IMR-90 (cell line): ENCODE data around the gene APMAP. TPM values are rescaled to one million over a fixed set of nuclear protein-coding genes. Genes with fewer than 3 reads are reported as not detected.

Experiments
- ATAC-seq: fragments of 200-7000 bp; cut with Tn5 transposase; 2 replicates; pipeline ENCODE4 v1.9.1; 2020; ENCODE audit warnings: low read depth, mild to moderate bottlenecking, moderate library complexity
- BruUV-seq: library from RNA; stranded (reverse); fragments of 400-500 nt; replicated peaks from 2 replicates; lab custom pipeline; 2021; lab: Mats Ljungman, UMichigan
- CTCF ChIA-PET: fragments of 300-600 bp; formaldehyde crosslinking; extraction: SDS; loops from one replicate; lab custom pipeline; 2021; ENCODE audit warnings: antibody characterized with exemption; lab: Yijun Ruan, JAX
- POLR2A ChIA-PET: fragments of 300-600 bp; sonication (Branson Sonifier 250); formaldehyde crosslinking; loops from one replicate; lab custom pipeline; 2022; ENCODE audit warnings: antibody characterized with exemption; ENCODE audit not compliant: unreplicated experiment; lab: Charles Lee
- DNase-seq: peaks from one replicate; pipeline ENCODE4 v3.0.0; 2013
- H2AFZ ChIP-seq: replicated peaks from 2 replicates; pipeline ENCODE3; 2013; ENCODE audit warnings: low read length, mild to moderate bottlenecking; ENCODE audit not compliant: poor library complexity
- H2AK5ac ChIP-seq: 2 replicates; pipeline ENCODE4 v1.6.1; 2013; ENCODE audit warnings: low read depth, low read length, inconsistent platforms
- H2AK9ac ChIP-seq: replicated peaks from 2 replicates; pipeline ENCODE3; 2013; ENCODE audit warnings: mild to moderate bottlenecking, low read depth, low read length, moderate library complexity; ENCODE audit not compliant: poor library complexity
- H2BK120ac ChIP-seq: 2 replicates; pipeline ENCODE4 v1.6.1; 2013; ENCODE audit warnings: low read depth, low read length, inconsistent platforms
- H2BK15ac ChIP-seq: 3 replicates; pipeline ENCODE4 v1.6.1; 2013; ENCODE audit warnings: low read depth, low read length, inconsistent platforms
- H2BK20ac ChIP-seq: 2 replicates; pipeline ENCODE4 v1.6.1; 2013; ENCODE audit warnings: low read depth, mild to moderate bottlenecking, inconsistent platforms, low read length, moderate library complexity
- H2BK5ac ChIP-seq: 2 replicates; pipeline ENCODE4 v1.6.1; 2013; ENCODE audit warnings: mild to moderate bottlenecking, low read depth, low read length, inconsistent platforms; ENCODE audit not compliant: poor library complexity, severe bottlenecking
- H3K14ac ChIP-seq: replicated peaks from 2 replicates; pipeline ENCODE4 v1.6.1; 2013; ENCODE audit warnings: low read depth, low read length, inconsistent platforms
- H3K18ac ChIP-seq: 2 replicates; pipeline ENCODE4 v1.6.1; 2013; ENCODE audit warnings: low read depth, low read length, control low read depth
- H3K23ac ChIP-seq: 2 replicates; pipeline ENCODE4 v1.6.1; 2013; ENCODE audit warnings: low read depth, low read length, inconsistent platforms
- H3K27ac ChIP-seq: 2 replicates; pipeline ENCODE4 v1.5.1; 2013; ENCODE audit warnings: mild to moderate bottlenecking, control low read depth, low read length; ENCODE audit not compliant: insufficient read depth
- H3K27me3 ChIP-seq: 2 replicates; pipeline ENCODE4 v1.6.1; 2013; ENCODE audit warnings: low read length; ENCODE audit not compliant: control insufficient read depth, insufficient read depth
- H3K36me3 ChIP-seq: 2 replicates; pipeline ENCODE4 v1.6.1; 2013; ENCODE audit warnings: low read length, mixed read lengths; ENCODE audit not compliant: control insufficient read depth, insufficient read depth
- H3K4ac ChIP-seq: 2 replicates; pipeline ENCODE4 v1.6.1; 2013; ENCODE audit warnings: low read depth, low read length, inconsistent platforms
- H3K4me1 ChIP-seq: 2 replicates; pipeline ENCODE4 v1.6.1; 2013; ENCODE audit warnings: low read length, mixed read lengths; ENCODE audit not compliant: control insufficient read depth, insufficient read depth
- H3K4me2 ChIP-seq: 2 replicates; pipeline ENCODE4 v1.6.1; 2013; ENCODE audit warnings: low read depth, mild to moderate bottlenecking, control low read depth, low read length, moderate library complexity
- H3K4me3 ChIP-seq: 2 replicates; pipeline ENCODE4 v1.5.1; 2013; ENCODE audit warnings: low read depth, mild to moderate bottlenecking, control low read depth, low read length, moderate library complexity; ENCODE audit not compliant: insufficient read depth
- H3K56ac ChIP-seq: 2 replicates; pipeline ENCODE4 v1.6.1; 2013; ENCODE audit warnings: low read length, inconsistent platforms; ENCODE audit not compliant: insufficient read depth; ENCODE audit errors: extremely low read depth
- H3K79me1 ChIP-seq, 2 experiments: 2 replicates each; pipeline ENCODE4 v1.6.1; 2013; ENCODE audit warnings: low read length in 2 of 2, inconsistent platforms in 1 of 2, low read depth in 1 of 2
- H3K9ac ChIP-seq: 2 replicates; pipeline ENCODE4 v1.6.1; 2013; ENCODE audit warnings: low read depth, low read length, control low read depth
- H3K9me1 ChIP-seq: 2 replicates; pipeline ENCODE4 v1.6.1; 2013; ENCODE audit warnings: low read length, inconsistent platforms; ENCODE audit not compliant: insufficient read depth
- H3K9me3 ChIP-seq: 2 replicates; pipeline ENCODE4 v1.6.1; 2013; ENCODE audit warnings: low read length; ENCODE audit not compliant: control insufficient read depth, insufficient read depth
- H4K20me1 ChIP-seq: 2 replicates; pipeline ENCODE4 v1.6.1; 2013; ENCODE audit warnings: low read length, inconsistent platforms; ENCODE audit not compliant: insufficient read depth
- H4K5ac ChIP-seq: 2 replicates; pipeline ENCODE4 v1.6.1; 2013; ENCODE audit warnings: mild to moderate bottlenecking, low read depth, low read length, control low read depth
- H4K8ac ChIP-seq, 2 experiments: 2 replicates each; pipeline ENCODE4 v1.6.1; 2013; ENCODE audit warnings: low read depth in 2 of 2, low read length in 2 of 2, control low read depth in 1 of 2, inconsistent platforms in 1 of 2
- H4K91ac ChIP-seq: 2 replicates; pipeline ENCODE4 v1.6.1; 2013; ENCODE audit warnings: low read depth, low read length, inconsistent platforms; ENCODE audit not compliant: insufficient read depth
- BHLHE40 ChIP-seq: fragments of 150-350 bp; IDR thresholded peaks from 2 replicates; pipeline ENCODE4 v1.6.1; 2016; ENCODE audit warnings: mild to moderate bottlenecking, low read depth, low read length
- CEBPB ChIP-seq: IDR thresholded peaks from 2 replicates; pipeline ENCODE4 v1.6.1; 2012; ENCODE audit warnings: low read depth, low read length, improper control_type of control experiment
- CHD1 ChIP-seq: IDR thresholded peaks from 2 replicates; pipeline ENCODE4 v1.6.1; 2012; ENCODE audit warnings: low read depth, low read length, improper control_type of control experiment
- CTCF ChIP-seq: conservative IDR thresholded peaks from 2 replicates; pipeline ENCODE4 v1.5.1; 2012; ENCODE audit warnings: mild to moderate bottlenecking, low read depth, low read length, improper control_type of control experiment
- FOS ChIP-seq: fragments of 150-350 bp; IDR thresholded peaks from 2 replicates; pipeline ENCODE4 v1.6.1; 2016; ENCODE audit warnings: low read depth, low read length
- MAFK ChIP-seq: IDR thresholded peaks from 2 replicates; pipeline ENCODE4 v1.6.1; 2012; ENCODE audit warnings: low read depth, low read length, improper control_type of control experiment
- MAZ ChIP-seq: IDR thresholded peaks from 2 replicates; pipeline ENCODE4 v1.6.1; 2012; ENCODE audit warnings: low read depth, mild to moderate bottlenecking, low read length, improper control_type of control experiment, moderate library complexity, borderline replicate concordance
- MXI1 ChIP-seq: IDR thresholded peaks from 2 replicates; pipeline ENCODE4 v1.6.1; 2012; ENCODE audit warnings: low read depth, mild to moderate bottlenecking, low read length, moderate library complexity, borderline replicate concordance
- NFE2L2 ChIP-seq: fragments of 150-350 bp; IDR thresholded peaks from 2 replicates; pipeline ENCODE4 v1.6.1; 2016; ENCODE audit warnings: low read depth, mild to moderate bottlenecking, low read length
- POLR2A ChIP-seq: IDR thresholded peaks from 2 replicates; pipeline ENCODE4 v1.6.1; 2012; ENCODE audit warnings: mild to moderate bottlenecking, low read depth, low read length
- RAD21 ChIP-seq: IDR thresholded peaks from 2 replicates; pipeline ENCODE4 v1.6.1; 2012; ENCODE audit warnings: low read length, improper control_type of control experiment
- RCOR1 ChIP-seq: IDR thresholded peaks from 2 replicates; pipeline ENCODE4 v1.6.1; 2012; ENCODE audit warnings: mild to moderate bottlenecking, low read length, improper control_type of control experiment; ENCODE audit not compliant: insufficient replicate concordance
- RFX5 ChIP-seq: IDR thresholded peaks from 2 replicates; pipeline ENCODE4 v1.8.0; 2012; ENCODE audit warnings: low read depth, mild to moderate bottlenecking, low read length, moderate library complexity
- SMC3 ChIP-seq: fragments of 150-350 bp; IDR thresholded peaks from 2 replicates; pipeline ENCODE4 v1.6.1; 2016; ENCODE audit warnings: low read depth, mild to moderate bottlenecking, antibody characterized with exemption, low read length, moderate library complexity
- WGBS, 2 experiments: methylation state at CpG; one replicate each; pipeline versions ENCODE4 v1.1.5 to v1.1.7; 2013; ENCODE audit warnings: missing lambda C conversion rate in 2 of 2; ENCODE audit not compliant: insufficient read length in 1 of 2; ENCODE audit errors: extremely low coverage in 2 of 2; 5-methylcytosine and 5-hydroxymethylcytosine counted together
- dilution Hi-C: fragments of 300-500 bp; cut with HindIII; formaldehyde crosslinking; loops from one replicate; pipeline ENCODE4 v1.14.3; 2018; ENCODE audit warnings: low sequenced_read_pairs; ENCODE audit not compliant: unreplicated experiment
- in situ Hi-C: fragments of 300-500 bp; cut with MboI; formaldehyde crosslinking; loops from 3 replicates; pipeline ENCODE4 v1.14.3; 2019; ENCODE audit warnings: low sequenced_read_pairs, inconsistent platforms, mixed read lengths
- intact Hi-C: fragments of 100-400 bp; cut with micrococcal nuclease; formaldehyde crosslinking; loops from 2 replicates; pipeline ENCODE4 v1.10.0; 2022
- polyA plus RNA-seq, 3 experiments: library from polyadenylated mRNA; depleted of rRNA; stranded (reverse); fragments of >200 nt; gene quantifications; 2 replicates each; pipeline ENCODE4 v1.2.3, GENCODE V29; 2012; ENCODE audit warnings: low replicate concordance in 1 of 3
- total RNA-seq: library from RNA; depleted of rRNA; stranded (reverse); fragments of >200 nt; gene quantifications from 2 replicates; pipeline ENCODE4 v1.2.3, GENCODE V29; 2012
- TF ChIP-seq, protein P1 (sequence below): fragments of 150-350 bp; IDR thresholded peaks from 2 replicates; pipeline ENCODE4 v1.6.1; 2017; ENCODE audit warnings: mild to moderate bottlenecking, antibody characterized with exemption, low read length, low read depth
- TF ChIP-seq, protein P2 (sequence below): fragments of 150-350 bp; IDR thresholded peaks from 2 replicates; pipeline ENCODE4 v1.6.1; 2016; ENCODE audit warnings: low read depth, mild to moderate bottlenecking, low read length, moderate library complexity, borderline replicate concordance

Gene APMAP
- total and polyA plus RNA-seq, 2 of the 4 experiments (the other 2 are of a cell fraction), result 67.2 to 88.8 TPM

DNA sequence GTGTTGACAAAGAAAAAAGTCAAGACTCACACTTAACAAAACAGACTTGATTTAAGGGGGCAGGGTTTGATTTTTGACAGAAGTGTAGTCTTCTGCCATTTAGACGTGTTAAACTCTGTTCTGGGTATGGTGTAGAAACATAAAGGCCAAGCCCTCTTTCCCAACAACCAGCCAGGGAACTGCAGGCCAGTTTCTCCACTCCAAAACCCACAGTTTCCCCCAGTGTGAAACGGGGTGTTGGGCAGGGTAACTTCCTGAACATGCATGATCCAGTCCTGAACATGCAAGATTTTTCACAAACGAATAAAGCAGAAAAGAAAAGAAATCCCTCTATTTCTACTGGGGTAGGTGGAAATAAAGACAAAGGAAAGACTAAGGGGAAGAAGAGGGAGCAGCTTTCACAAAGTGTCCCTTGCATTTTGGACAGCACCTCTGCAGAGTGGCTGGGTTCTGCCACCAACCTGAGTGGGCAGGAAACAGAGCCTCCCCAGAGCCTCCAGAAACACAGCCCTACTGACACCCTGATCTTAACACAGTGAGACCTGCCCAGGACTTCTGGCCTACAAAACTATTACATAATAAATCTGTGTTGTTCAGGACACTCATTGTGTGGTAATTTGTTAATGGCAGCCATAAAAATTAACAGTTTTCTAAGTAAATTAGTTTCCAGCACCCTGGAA is 7.5 kb downstream of the APMAP start:
- CTCF ChIA-PET, result no interaction called here
- Histone ChIP-seq H2AFZ (no peak overlapping the region), H2BK120ac (no peak overlapping the region), H4K91ac (no peak overlapping the region), H2AK9ac (no peak overlapping the region), H2AK5ac (no peak overlapping the region), H3K23ac (no peak overlapping the region), H3K18ac (no peak overlapping the region), H3K4ac (no peak overlapping the region), H2BK5ac (no peak overlapping the region), H3K9me3 (peaks cover 4% of the 10 kb centered on the region; the same call in 1 of the 2 replicates), H3K4me2 (no peak overlapping the region), H3K4me3 (no peak overlapping the region), H3K27me3 (no peaks in the 10 kb centered on the region), H3K4me1 (no peaks in the 10 kb centered on the region), H3K36me3 (peaks cover 10% of the 10 kb centered on the region), H3K9me1 (peaks cover 7% of the 10 kb centered on the region; the same call in 1 of the 2 replicates), H3K9ac (no peak overlapping the region), H3K79me1 (peaks cover 42 to 44% of the 10 kb centered on the region in 2 experiments), H3K56ac (no peak overlapping the region), H4K8ac (no peak overlapping the region), H3K27ac (no peak overlapping the region), H3K14ac (no peak overlapping the region), H2BK15ac (no peak overlapping the region), H4K5ac (no peak overlapping the region), H2BK20ac (no peak overlapping the region), H4K20me1 (peaks cover 2% of the 10 kb centered on the region)
- dilution Hi-C loops, result no loop called here
- no peak for DNase-seq
- ATAC-seq, result no peak
- WGBS, 2 experiments, result no CpG with 5 or more reads among the region's 3 CpGs
- BruUV-seq, result no TSS peak
- no peak for TF ChIP-seq FOS
- TF ChIP-seq CHD1, result no peak
- TF ChIP-seq RFX5, result no peak
- no peak for TF ChIP-seq CEBPB
- no peak for TF ChIP-seq RAD21
- TF ChIP-seq, protein P1, sequence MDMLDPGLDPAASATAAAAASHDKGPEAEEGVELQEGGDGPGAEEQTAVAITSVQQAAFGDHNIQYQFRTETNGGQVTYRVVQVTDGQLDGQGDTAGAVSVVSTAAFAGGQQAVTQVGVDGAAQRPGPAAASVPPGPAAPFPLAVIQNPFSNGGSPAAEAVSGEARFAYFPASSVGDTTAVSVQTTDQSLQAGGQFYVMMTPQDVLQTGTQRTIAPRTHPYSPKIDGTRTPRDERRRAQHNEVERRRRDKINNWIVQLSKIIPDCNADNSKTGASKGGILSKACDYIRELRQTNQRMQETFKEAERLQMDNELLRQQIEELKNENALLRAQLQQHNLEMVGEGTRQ, result no peak
- TF ChIP-seq MAFK, result no peak
- TF ChIP-seq, protein P2, sequence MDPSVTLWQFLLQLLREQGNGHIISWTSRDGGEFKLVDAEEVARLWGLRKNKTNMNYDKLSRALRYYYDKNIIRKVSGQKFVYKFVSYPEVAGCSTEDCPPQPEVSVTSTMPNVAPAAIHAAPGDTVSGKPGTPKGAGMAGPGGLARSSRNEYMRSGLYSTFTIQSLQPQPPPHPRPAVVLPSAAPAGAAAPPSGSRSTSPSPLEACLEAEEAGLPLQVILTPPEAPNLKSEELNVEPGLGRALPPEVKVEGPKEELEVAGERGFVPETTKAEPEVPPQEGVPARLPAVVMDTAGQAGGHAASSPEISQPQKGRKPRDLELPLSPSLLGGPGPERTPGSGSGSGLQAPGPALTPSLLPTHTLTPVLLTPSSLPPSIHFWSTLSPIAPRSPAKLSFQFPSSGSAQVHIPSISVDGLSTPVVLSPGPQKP, result no peak
- no peak for TF ChIP-seq MXI1
- no peak for TF ChIP-seq SMC3
- TF ChIP-seq POLR2A, result no peak
- TF ChIP-seq MAZ, result no peak
- no peak for TF ChIP-seq CTCF
- no peak for TF ChIP-seq BHLHE40
- TF ChIP-seq RCOR1, result no peak
- TF ChIP-seq NFE2L2, result no peak
- intact Hi-C loops, result no loop called here
- in situ Hi-C loops, result loop anchor here (25.0 kb wide), 3 partner anchors 602 to 877 kb away; partner anchors contain the start of genes NINL and ZNF337
- POLR2A ChIA-PET, result no interaction called here
